ENCODE measurements around the gene SYT6.
A peak's percentile ranks its signal among the peaks of the same experiment; 100 is the strongest.
"Not testable (repeated sequence)": the region's sequence is repeated elsewhere in the genome, so short reads cannot be mapped to it uniquely, and the experiment has no call there.

Gene SYT6

DNA sequence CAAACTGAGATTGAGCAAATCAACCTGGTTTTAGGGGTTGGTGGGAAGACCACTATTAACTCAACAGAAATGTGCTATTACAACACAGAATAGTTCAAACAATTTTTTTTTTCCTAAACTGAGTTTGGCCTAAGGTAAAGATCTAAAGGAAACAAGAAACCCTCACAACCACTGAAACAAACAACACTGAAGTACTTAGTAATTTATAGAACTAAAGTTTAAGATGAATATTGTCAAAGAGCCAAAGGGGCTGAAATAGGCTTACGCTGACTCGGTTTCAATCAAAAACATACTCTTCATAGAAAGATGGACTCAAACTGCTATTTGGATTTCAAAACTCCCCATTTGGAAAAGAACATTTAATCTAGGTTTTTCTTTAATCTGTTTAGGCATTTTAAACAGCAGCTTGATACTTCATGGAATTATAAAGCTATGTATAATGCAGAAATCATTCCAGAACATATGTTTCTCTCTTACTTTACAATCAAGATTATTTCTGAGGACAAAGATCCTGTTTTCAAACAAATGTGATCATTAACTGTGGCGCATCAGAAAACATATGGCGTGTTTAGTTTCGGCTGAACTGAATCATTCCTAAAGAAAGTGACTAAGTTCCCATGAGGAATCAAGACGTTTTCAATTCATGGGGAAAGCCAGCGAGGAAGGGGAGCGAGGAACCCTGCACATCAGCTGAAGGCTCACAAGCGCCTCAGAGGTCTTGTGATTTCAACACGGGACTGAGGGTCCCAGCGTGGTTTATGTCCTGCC, 62.7 kb downstream of the SYT6 start:
- no peak for DNase-seq

DNA sequence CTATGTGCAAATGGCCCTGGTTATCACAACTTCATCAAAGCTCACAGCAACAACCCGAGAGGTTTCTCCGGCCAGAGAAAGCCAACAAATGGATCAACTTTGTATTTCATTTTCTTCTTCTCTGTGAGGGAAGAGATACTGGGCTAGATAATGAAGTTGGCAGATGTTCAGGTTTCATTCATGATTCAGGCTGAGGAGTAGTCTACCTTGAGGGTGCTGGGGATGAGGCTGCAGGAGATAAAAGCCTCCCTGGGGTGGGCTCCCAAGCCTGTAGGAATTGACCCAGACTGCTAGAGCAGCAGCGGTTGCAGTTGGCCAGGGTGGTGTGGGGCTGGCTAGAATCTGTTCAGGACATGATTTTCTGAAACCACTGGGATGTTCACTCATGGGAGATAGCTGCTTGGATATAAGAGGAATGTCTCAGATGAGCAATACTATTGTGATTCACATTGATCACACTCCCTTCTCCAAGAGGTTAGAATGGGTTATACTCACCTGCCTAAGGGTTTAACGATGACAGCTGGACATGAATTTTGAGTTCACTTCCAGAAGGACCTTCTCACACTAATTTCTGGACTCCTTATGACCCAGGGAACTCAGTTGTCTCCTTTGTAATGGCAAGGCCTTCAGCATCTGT, 64.0 kb downstream of the SYT6 start:
- no peak for DNase-seq

DNA sequence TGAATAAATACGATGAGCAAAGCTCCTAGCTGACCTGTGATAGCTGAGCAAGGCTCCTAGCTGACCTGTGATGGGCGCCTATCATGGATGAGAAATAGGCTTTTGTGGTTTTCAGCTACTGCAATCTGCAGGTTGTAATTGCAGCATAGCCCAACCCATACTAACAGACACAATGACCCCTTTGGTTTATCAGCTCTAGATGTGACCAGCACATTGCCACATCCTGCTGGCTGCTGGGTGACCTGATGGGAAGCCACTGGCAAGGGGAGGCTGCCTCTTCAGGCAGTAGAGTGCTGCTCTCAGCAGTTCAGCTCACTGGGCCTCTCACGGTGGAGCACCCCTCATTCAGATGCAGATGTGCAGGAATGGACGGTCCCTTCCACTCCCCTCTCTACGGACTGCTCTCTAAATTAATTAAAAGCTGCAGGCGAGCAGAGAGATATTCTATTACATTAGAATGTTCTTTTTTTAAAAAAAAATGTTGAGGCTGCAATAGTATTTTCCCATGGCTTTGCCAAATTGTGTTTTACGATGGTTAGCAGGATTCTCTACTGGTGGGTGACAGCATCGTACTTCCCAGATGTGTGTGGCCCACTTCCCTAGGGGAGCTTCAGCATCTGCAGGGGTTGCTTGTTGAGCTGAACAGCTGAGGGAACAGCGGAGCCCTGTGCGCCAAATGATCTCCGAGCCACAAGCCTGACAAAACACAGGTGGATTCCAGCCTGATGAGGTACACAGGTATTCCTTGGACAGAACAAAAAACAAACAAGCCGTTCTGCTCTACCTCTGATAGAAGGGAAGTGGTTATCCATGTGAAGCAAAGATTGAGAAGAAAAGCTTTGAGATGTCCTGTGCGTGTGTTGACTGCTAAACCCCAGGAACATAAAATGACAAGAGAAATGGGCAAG, 65.0 kb downstream of the SYT6 start:
- DNase-seq = peak; percentile 35

DNA sequence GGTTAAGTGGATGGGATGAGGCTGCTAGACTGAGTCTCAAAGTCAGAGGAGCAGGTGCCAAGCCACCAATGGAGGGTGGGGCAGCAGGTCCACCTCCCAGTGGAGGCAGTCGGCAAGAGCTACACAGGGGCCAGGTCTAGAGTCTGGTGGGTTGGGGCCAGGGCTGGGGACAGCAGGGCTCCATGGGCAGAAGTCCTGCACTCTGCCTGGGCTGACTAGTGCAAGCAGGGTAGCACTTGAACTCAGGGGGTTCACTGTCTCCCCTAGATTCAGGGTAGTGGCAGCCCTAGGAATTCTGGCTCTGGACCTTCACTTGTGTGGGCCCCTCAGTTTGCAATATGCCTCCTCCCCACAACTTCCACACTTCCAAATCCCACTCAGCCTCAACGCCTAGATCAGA, 66.2 kb downstream of the SYT6 start:
- no peak for DNase-seq

DNA sequence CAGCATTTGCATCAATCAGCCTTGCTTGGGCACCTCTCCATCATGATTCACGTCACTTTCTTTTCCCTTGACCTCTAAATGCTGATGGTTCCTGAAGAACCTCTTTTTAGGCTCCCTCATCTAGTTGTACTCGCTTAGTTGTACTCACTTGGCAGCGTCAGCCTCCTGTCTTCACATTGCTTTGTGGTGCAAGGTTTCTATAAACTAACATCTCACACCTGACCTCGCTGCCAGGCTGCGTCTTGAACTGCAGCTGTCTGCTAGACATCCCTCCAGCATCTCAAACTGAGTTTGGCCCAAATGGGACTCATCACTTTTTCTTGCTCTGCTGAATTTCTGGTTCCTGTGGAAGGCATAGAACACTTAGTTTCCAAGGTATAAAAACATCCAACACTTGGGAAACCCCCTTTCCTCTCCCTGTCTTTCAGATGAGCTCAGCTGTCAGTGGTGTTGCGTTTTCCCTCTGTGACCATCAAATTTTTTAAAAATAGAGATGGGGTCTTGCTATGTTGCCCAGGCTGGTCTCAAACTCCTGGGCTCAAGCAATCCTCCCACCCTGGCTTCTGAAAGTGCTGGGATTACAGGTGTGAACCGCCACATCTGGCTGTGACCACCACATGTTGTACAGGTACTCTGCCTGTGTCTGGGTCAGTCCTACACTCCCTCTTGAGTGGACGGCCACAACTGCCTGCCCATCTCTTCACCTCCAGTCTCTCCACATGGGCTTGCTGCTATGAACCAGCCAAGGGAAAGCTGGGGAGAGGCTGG, 66.9 kb downstream of the SYT6 start:
- DNase-seq = no peak

DNA sequence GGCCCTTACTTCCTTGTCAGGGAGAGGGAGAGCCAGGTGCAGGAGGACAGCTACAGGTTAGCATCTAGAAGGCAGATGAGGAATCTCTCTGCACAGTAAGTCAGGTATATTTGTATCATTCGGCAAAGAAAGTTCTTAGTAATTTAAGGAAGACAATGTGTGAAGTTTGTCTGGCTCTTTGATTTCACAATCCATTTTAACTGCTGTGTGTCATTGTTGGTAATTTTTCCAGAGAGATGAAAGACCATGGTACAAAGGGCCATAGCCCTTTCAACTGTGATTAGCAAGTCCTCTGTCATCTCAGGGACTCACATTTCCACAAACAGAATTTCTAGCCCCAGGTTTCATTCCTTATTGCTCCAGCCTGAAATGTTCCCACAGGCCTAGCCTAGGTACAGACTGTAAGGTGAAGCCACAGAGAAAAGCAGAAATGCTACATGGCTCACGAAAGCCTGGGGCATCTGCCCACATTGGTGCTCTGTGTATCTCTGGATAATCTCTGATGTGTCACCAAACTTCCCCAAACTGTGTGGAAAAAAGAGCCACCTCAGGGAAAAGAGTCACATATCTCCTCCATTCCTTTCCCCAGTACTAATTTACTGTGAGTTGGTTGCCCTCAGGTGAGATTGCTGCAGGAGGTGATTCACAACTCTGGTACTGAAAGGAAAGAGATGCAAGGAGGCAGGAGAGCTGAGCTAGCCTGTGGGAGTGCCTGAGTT, 70.6 kb downstream of the SYT6 start:
- no peak for DNase-seq

DNA sequence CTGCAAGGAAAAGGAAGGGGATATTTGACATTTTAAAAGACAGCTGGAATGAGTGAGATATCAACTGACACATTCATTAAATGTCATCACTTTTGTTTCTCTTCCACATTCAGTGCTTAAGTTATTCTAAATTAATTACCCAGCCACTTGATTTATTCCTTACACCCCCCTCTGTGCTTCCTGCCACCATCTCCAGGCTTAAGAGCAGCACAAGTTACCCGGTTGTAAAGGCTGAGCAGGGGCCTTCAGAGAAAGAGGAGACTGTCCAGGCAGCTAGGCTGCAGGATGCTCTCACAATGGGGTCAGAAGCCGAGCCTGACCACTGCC, 71.4 kb downstream of the SYT6 start:
- no peak for DNase-seq

DNA sequence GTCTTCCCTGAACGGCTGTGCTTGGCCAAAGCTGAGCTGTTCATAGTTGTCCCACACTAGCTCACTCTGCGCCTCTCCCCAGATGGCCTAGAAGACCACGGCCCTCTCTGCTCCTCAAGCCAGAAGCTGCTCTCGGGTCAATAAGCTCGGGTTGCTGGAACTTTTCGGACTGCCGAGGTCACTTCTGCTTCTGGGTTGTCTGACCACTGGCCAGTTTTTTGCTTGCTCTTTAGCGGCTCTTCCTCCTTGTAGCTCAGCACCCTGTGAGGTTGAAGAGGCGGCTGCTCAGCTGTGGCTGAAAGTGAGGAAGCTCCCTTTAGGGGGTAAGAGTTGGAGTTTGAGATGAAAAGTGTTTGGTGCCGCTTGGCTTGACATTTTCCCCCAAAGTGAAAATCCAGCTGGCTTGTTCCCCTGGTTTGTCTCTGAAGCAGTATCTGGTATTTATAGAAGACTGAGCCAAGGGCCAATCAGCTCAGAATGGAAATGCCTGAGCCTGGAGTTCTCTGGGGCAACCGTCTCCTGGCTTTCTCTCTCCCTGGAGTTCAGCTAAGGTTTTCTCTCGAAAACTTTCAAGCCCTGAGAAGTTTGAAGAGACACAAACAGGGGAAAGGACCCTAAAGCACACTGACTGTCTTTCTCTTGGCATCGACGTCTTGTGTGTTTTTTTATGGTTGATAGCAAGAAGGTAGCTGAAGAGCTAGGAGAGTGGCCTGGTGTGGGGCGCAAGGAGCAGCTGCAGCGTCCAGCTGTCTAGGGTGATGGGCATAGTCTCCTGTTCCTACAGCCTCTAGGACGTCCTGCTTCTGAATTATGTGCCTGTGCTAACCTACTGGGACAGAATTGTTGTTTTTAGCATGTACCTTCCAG, 72.0 kb downstream of the SYT6 start:
- DNase-seq = no peak

DNA sequence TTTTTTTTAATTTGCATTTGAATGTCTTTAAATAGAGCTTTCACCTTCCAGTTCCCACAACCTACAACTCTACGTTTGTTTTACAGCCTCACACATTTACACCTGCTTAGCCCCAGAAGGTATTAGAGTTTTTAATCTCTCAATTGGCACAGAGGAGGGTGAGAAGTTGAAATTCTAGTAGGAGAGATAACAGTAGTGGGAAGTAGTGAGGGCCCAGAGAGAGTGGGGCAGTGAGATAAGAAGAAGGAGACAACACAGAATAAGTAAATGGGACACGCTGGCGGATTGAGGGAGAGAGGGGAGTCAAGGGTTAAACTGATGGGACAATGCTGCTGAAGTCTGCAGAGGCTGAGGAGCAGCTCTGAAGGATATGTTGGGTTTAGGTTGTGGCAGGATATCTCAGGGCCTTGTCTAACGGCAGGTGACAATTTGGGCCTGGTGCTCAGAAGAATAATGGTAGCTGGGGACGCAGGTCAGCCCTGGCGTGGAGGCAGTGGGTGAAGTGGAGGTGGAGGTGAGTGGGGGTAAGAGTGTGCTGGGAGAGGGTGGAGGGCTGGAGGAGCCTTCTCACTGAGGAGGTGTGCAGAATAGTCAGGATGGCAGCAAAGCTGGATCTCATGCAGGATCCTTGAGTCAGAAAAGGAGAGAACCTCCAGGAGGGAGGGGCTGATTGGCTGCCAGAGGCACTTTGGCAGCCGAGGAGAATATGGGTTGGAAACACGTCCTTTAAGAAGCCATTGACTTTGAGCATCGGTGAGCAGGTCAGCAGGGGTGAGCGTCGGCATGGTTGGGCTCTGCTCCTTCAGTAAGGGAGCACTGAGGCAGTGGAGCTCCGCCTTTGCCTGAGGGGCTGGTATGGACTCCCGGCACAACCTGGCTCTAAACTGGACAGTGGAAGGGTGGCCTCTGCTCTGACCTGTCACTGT, 72.9 kb downstream of the SYT6 start:
- no peak for DNase-seq

DNA sequence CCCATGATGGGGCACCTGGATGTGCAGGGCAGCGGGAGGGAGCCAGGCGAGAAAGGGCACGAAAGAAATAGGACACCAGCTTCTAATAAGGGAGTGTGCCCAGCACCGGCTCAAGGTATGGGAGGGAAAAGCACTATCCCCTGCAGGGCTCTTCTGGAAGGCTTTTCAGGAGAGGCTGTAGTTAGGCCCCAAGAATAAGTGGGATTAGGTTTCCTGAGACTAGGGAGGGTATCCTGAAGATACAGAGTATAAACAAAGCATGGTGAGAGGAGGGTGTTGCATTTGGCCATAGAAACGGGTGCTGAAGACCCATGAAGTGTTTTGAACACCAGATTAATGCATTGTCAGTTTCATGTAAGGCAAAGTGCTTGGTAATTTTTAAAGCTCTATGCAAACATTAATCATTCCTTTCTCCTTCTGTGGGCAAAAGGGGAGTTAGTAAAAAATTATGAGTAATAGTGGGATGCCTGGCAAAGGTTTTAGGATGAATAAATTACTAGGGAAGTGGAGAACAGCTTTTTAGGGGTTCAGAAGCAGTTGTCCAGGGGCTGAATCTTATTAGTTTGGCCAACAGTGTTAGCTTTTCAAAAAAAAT, 74.0 kb downstream of the SYT6 start:
- no peak for DNase-seq

DNA sequence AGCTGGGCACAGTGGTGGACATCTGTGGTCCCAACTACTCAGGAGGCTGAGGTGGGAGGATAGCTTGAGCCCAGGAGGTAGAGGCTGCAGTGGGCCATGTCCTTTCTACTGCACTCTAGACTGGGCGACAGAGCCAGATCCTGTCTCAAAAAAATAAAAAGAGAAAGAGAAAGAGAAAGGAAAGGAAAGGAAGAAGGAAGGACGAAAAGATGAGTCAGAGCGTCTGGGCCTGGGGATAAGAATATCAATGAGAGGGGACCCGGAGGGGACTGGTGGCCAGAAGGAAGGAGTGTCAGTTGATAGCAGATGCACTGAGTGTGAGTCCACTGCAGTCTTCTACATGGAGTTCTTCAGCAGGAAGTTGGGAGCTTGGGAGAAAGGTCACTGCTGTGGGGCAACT, 75.6 kb downstream of the SYT6 start:
- DNase-seq = no peak

DNA sequence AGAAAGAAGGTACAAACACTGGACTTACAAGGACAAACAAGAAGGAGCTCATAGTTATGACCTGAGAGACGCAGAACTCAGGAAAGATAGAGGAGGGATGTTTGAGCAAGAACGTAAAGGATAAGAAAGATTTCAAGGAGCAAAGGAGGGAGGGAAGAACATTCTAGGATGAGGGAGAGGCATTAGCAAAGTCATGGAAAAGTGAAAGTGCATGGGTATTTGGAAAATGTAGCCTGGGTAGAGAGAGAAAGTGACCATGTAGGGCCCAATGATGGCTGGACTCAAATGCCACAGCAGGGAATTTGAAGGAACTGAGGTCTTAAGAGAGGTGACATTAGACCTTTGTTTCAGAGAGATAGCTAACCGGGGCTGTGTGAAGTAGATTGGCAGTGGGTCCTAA, 76.5 kb downstream of the SYT6 start:
- no peak for DNase-seq

DNA sequence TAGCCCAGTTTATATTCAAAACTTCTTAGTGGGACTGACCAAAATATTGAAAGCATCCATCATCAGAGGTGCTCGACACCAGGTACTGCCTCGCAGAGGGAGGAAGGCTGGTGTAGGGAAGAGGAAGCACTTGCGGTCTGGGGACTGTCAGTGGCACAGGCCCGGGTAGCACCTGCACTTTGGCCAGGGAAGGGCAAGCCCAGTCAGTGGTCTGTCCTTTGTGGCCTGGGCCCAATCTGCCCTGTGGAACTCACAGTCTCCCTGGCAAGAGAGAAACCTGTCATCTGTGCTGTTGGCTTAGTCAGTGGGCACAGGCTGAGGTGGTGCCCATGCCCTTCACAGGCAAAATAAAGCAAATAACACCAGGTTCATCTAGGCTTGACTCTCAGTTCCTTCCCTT, 77.4 kb downstream of the SYT6 start:
- no peak for DNase-seq

DNA sequence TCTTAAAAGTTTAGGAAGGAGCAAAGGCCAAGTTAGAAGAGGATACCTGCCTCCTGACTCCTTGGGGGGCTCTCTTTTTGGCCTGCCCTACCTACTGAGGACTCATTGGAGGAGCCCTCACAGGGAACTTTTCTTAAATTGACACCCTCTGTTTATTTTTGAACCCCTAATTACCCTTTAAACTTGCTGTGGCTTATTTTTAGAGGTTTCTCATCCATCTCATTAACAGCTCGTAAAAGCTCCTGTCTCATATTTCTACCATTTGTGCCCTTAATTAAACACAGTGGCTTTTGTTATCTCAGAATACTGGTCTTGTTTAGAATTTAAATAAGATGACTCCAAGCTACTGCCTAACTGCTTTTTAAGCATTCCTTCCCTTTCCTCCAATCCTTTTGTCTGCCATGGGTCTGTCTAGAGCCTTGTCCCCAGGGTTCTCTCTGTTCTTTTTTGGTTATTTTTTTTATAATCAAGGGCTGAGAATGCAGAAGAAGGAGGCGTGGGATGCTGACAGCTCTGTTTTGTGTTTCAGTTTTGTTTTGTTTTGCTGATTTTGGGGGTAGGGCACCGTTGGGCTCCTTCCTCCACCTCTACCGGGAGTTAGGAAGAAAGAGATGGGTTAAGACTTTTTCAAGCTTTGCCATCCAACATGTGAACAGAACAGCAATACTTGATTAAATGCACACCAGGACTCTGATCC, 78.0 kb downstream of the SYT6 start:
- DNase-seq = no peak

DNA sequence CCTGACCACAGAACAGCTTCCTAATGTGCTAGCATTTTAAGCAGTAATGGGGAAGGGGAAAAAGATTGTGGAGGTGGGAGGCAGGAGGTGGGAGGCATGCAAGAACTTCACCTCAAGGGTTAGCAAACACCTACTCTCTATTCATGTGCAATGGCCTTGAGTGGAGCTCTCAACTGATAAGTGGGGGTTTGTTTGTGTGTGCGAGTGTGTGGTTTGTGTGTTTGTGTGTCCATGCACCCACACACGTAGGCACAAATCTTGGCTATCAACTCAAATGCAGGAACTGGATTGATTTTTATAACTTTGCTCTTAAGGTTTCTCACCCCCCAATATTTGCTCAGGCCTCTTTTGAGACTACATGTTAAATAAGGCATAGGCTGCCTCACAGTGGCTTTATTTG, 78.6 kb downstream of the SYT6 start:
- no peak for DNase-seq

DNA sequence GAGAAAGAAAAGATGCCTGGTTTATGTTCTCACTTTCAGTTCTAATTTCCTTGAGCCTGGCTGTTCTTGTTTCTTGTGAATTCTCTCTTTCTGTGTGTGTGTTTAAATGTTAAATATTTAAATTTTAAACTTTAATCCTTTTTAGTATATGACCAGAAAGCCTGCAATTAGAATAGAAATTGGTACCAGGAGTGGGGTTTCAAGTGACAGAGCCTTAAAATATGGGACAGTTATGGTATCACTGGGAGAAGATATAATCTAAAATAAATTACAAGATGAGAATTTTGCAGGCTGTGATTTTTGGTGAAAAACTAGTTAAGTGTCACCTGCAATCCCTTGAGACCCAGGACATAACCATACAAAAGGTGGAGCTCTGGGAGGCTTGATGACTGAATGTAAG, 81.4 kb downstream of the SYT6 start:
- DNase-seq = no peak

DNA sequence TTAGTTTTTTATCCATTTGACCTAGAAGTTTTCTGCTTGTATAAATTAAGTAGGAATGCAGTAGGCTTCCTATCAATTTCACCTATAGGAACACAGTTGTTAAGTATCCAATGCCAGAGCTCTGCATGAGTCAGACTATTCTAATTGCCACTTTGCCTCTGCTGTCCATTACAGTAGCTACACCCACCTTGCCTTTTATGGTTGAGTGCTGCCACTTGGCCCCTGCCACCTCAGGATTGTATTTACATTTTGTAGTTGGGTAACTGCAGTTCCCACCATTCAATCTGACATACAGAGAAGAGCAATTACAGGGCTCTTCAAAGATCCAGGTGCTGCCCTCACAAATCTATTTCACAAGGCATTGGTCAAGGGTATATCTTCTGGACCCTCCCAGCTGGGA, 83.9 kb downstream of the SYT6 start:
- DNase-seq = not testable (repeated sequence)

DNA sequence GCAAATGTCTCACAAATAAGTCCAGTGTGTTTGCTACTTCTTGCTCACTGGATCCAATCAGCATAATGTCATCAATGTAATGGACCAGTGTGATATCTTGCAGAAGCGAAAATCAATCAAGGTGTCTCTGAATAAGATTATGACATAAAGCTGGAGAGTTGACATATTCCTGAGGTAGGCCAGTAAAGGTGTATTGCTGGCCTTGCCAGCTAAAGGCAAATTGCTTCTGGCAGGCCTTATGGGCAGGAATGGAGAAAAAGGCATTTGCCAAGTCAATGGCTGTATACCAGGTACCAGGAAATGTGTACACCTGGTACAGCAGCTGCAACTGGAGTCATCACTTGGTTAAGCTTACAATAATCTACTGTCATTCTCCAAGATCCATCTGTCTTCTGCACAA, 85.0 kb downstream of the SYT6 start:
- not testable (repeated sequence) for DNase-seq

DNA sequence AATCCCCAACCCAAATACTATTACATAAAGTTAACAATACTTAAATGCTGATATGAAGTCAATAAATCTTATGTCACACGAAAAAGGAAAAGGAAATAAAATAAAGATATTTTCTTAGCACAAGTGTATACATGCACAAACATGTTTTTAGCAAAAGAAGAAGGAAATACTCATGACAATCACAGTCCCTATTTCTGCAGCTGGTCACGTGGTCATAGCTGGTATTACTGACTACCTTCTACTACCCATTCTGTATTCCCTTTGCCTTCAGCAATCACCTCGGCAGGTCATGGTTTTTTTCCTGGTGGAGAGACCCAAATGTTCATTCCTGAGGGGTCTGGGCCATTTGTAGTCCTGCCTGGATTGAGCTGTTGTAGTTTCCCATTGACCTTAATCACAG, 88.0 kb downstream of the SYT6 start:
- DNase-seq = not testable (repeated sequence)

Data from femur (tissue), 1 donor.